K562 (cell line): ENCODE measurements around the gene DAGLB. TPM values are rescaled to one million over a fixed set of nuclear protein-coding genes. Genes with fewer than 3 reads are reported as not detected.

ENCODE experiments used
- ATAC-seq: fragments of 200-7000 bp; cut with Tn5 transposase; 3 replicates; pipeline ENCODE4 v1.9.1; 2020; ENCODE audit warnings: moderate library complexity
- BruUV-seq: library from RNA; stranded (reverse); fragments of 400-500 nt; replicated peaks from 2 replicates; lab custom pipeline; 2021; lab: Mats Ljungman, UMichigan
- CTCF ChIA-PET: fragments of 300-600 bp; formaldehyde crosslinking; extraction: SDS; loops from one replicate; lab custom pipeline; 2021; ENCODE audit warnings: low intra/inter-chr PET ratio; lab: Yijun Ruan, JAX
- POLR2A ChIA-PET: fragments of 300-600, 350-650 bp; sonication (Branson Sonifier 250); formaldehyde crosslinking; extraction: SDS; loops from one replicate; lab custom pipeline; 2021; ENCODE audit warnings: antibody characterized with exemption, inconsistent platforms; lab: Yijun Ruan, JAX
- DNase-seq, 4 experiments: peaks; one replicate each; pipeline versions ENCODE4 v3.0.0 to v3.0.0-alpha.2; 2011 to 2018; ENCODE audit warnings: low spot score in 3 of 4, mixed read lengths in 3 of 4; ENCODE audit errors: extremely low read depth in 1 of 4
- FAIRE-seq: peaks from 2 replicates; lab custom pipeline; 2011; peaks lifted over from hg19 to GRCh38; lab: Jason Lieb, UNC
- H2AFZ ChIP-seq: 2 replicates; pipeline ENCODE4 v1.6.0; 2011; ENCODE audit warnings: low read depth, low read length, control low read depth, inconsistent platforms
- H3K27ac ChIP-seq: fragments of 200-600 bp; 3 replicates; pipeline ENCODE4 v1.8.0; 2011; ENCODE audit warnings: low read depth, mild to moderate bottlenecking, control low read depth, inconsistent platforms, low read length, moderate library complexity, mixed read lengths; ENCODE audit errors: extremely low read depth
- H3K27me3 ChIP-seq, 2 experiments: fragments of 300-600 bp in 1 of 2; 2 replicates in 1 of 2; 3 replicates in 1 of 2; pipeline versions ENCODE4 v1.6.0 to v1.8.0; 2011; ENCODE audit warnings: inconsistent platforms in 2 of 2, low read length in 2 of 2, mild to moderate bottlenecking in 1 of 2, mixed read lengths in 1 of 2, moderate library complexity in 1 of 2; ENCODE audit not compliant: control insufficient read depth in 2 of 2, insufficient read depth in 2 of 2
- H3K36me3 ChIP-seq: fragments of 300-600 bp; 3 replicates; pipeline ENCODE4 v1.8.0; 2011; ENCODE audit warnings: mild to moderate bottlenecking, low read length, inconsistent platforms; ENCODE audit not compliant: control insufficient read depth, insufficient read depth
- H3K4me1 ChIP-seq, 2 experiments: fragments of 200-600 bp in 1 of 2; replicated peaks in 1 of 2; 2 replicates in 1 of 2; 3 replicates in 1 of 2; pipeline versions ENCODE4 v1.5.1 to v1.8.0; 2011; ENCODE audit warnings: inconsistent platforms in 2 of 2, low read length in 2 of 2, mild to moderate bottlenecking in 1 of 2, mixed read lengths in 1 of 2, moderate library complexity in 1 of 2; ENCODE audit not compliant: control insufficient read depth in 2 of 2, insufficient read depth in 2 of 2
- H3K4me2 ChIP-seq: 2 replicates; pipeline ENCODE4 v1.6.1; 2011; ENCODE audit warnings: low read length, control low read depth, inconsistent platforms, mixed read lengths; ENCODE audit not compliant: insufficient read depth
- H3K4me3 ChIP-seq: fragments of 200-600 bp; sonication (generic), shearing (Covaris generic); 2 replicates; pipeline ENCODE4 v1.5.1; 2016; ENCODE audit warnings: control low read depth, inconsistent platforms
- H3K79me2 ChIP-seq: fragments of 200-600 bp; 3 replicates; pipeline ENCODE4 v1.8.0; 2011; ENCODE audit warnings: low read length, inconsistent platforms; ENCODE audit not compliant: control insufficient read depth, insufficient read depth
- H3K9ac ChIP-seq, 2 experiments: 2 replicates each; pipeline versions ENCODE4 v1.6.0 to v1.6.1; 2011; ENCODE audit warnings: low read depth in 2 of 2, low read length in 2 of 2, control low read depth in 1 of 2, inconsistent platforms in 1 of 2, mild to moderate bottlenecking in 1 of 2, mixed read lengths in 1 of 2; ENCODE audit not compliant: insufficient read depth in 1 of 2
- H3K9me1 ChIP-seq: one replicate; pipeline ENCODE4 v1.6.0; 2011; ENCODE audit warnings: inconsistent platforms, mild to moderate bottlenecking, low read length, moderate library complexity; ENCODE audit not compliant: control insufficient read depth, insufficient read depth
- H3K9me3 ChIP-seq: replicated peaks from 2 replicates; pipeline ENCODE4 v1.5.1; 2011; ENCODE audit warnings: low read depth, low read length, inconsistent platforms; ENCODE audit not compliant: control insufficient read depth, insufficient read depth
- H4K20me1 ChIP-seq: replicated peaks from 2 replicates; pipeline ENCODE4 v1.6.1; 2011; ENCODE audit warnings: low read length, inconsistent platforms, mixed read lengths; ENCODE audit not compliant: control insufficient read depth, insufficient read depth
- EGR1 ChIP-seq: fragments of 450-650 bp; conservative IDR thresholded peaks from 2 replicates; pipeline ENCODE4 v1.6.1; 2017; ENCODE audit warnings: mild to moderate bottlenecking
- HEY1 ChIP-seq: fragments of 250-450 bp; sonication (Bioruptor Pico); IDR thresholded peaks from 2 replicates; pipeline ENCODE4 v1.5.0; 2020; ENCODE audit warnings: mild to moderate bottlenecking, moderate library complexity, borderline replicate concordance
- IRF2 ChIP-seq: sonication (generic); formaldehyde crosslinking; IDR thresholded peaks from 2 replicates; pipeline ENCODE4 v1.8.1; 2022; ENCODE audit warnings: mild to moderate bottlenecking, missing genetic modification reagents
- RAD51 ChIP-seq: fragments of 450-650 bp; IDR thresholded peaks from 2 replicates; pipeline ENCODE4 v1.7.1; 2016; ENCODE audit warnings: low read depth, mild to moderate bottlenecking, borderline replicate concordance
- ZFPM2 ChIP-seq: fragments of 250-450 bp; sonication (Bioruptor Pico); IDR thresholded peaks from 2 replicates; pipeline ENCODE4 v1.5.1; 2022; ENCODE audit warnings: mild to moderate bottlenecking
- ZFX ChIP-seq: sonication (generic); formaldehyde crosslinking; IDR thresholded peaks from 2 replicates; pipeline ENCODE4 v1.8.0; 2022; ENCODE audit warnings: mild to moderate bottlenecking, missing genetic modification reagents, moderate library complexity
- ZNF143 ChIP-seq: sonication (generic); formaldehyde crosslinking; IDR thresholded peaks from 2 replicates; pipeline ENCODE4 v1.9.0; 2022; ENCODE audit warnings: mild to moderate bottlenecking, missing genetic modification reagents
- whole genome bisulfite sequencing: fragments of 100-300 bp; shearing (Covaris generic); methylation state at CpG from one replicate; pipeline ENCODE4 v1.1.6; 2016; ENCODE audit warnings: low coverage, mixed read lengths; ENCODE audit not compliant: insufficient coverage; ENCODE audit errors: missing lambda C conversion rate; 5-methylcytosine and 5-hydroxymethylcytosine counted together
- in situ Hi-C: fragments of 300-500 bp; cut with MboI; formaldehyde crosslinking; loops from 4 replicates; pipeline ENCODE4 v1.15.0; 2018; ENCODE audit warnings: inconsistent platforms, mixed read lengths
- intact Hi-C: fragments of 100-400 bp; cut with micrococcal nuclease; formaldehyde crosslinking; loops from 2 replicates; pipeline ENCODE4 v1.14.2; 2022
- polyA plus RNA-seq, 8 experiments: library from polyadenylated mRNA; depleted of rRNA in 4 of 8; stranded (reverse) in 5 of 8; unstranded in 3 of 8; fragments of >200 nt; fragmentation: Nextera tagmentation in 2 of 8; fragmentation: Illumina TruSeq in 1 of 8; extraction: Ambion mirVana in 2 of 8; extraction: Trizol in 1 of 8; gene quantifications; 2 replicates each; pipeline versions ENCODE4 v1.2.1 to v1.2.3, GENCODE V29; 2011 to 2014; ENCODE audit warnings: inconsistent platforms in 1 of 8, missing spikeins in 1 of 8
- total RNA-seq, 7 experiments: library from RNA; depleted of rRNA in 6 of 7; stranded (reverse); fragments of >200 nt in 6 of 7; fragmentation: Illumina TruSeq in 2 of 7; extraction: Trizol in 2 of 7; gene quantifications; 2 replicates each; pipeline versions ENCODE4 v1.2.1 to v1.2.3, GENCODE V29; 2011 to 2021; ENCODE audit warnings: low replicate concordance in 1 of 7
- TF ChIP-seq, protein P1 (sequence below): sonication (generic); formaldehyde crosslinking; IDR thresholded peaks from 2 replicates; pipeline ENCODE4 v1.8.0; 2022; ENCODE audit warnings: mild to moderate bottlenecking, missing genetic modification reagents
- TF ChIP-seq, protein P2 (sequence below): sonication (generic); formaldehyde crosslinking; IDR thresholded peaks from 2 replicates; pipeline ENCODE4 v1.8.0; 2022; ENCODE audit warnings: missing genetic modification reagents, mild to moderate bottlenecking, moderate library complexity, borderline replicate concordance

The DAGLB gene
- total and polyA plus RNA-seq, 9 of the 15 experiments (the other 6 are each of a cell fraction or from before 2014, with no cell fraction given), result 0.92 to 16.4 (median 9.3) TPM

GRCh38 chr7:6365451-6365850 is 82.3 kb downstream of the DAGLB start (continued):
- TF ChIP-seq ZFPM2 (no peak), HEY1 (CRISPR knock-in tag) (no peak), IRF2 (CRISPR knock-in tag) (no peak)
- TF ChIP-seq, protein P1, sequence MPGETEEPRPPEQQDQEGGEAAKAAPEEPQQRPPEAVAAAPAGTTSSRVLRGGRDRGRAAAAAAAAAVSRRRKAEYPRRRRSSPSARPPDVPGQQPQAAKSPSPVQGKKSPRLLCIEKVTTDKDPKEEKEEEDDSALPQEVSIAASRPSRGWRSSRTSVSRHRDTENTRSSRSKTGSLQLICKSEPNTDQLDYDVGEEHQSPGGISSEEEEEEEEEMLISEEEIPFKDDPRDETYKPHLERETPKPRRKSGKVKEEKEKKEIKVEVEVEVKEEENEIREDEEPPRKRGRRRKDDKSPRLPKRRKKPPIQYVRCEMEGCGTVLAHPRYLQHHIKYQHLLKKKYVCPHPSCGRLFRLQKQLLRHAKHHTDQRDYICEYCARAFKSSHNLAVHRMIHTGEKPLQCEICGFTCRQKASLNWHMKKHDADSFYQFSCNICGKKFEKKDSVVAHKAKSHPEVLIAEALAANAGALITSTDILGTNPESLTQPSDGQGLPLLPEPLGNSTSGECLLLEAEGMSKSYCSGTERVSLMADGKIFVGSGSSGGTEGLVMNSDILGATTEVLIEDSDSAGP, result no peak

- no peaks in the 10 kb centered on the region for H4K20me1 ChIP-seq
- no TSS peak for BruUV-seq
- CTCF ChIA-PET, result no interaction called here
- H3K36me3 ChIP-seq, result no peaks in the 10 kb centered on the region
- no peaks in the 10 kb centered on the region for H3K79me2 ChIP-seq
- H3K9ac ChIP-seq, result no peak overlapping the region
- no peaks in the 10 kb centered on the region for H3K9me3 ChIP-seq
- H3K4me2 ChIP-seq, result no peak overlapping the region
- intact Hi-C loops (no loop called here), in situ Hi-C loops (no loop called here)
- peak in 1 of 4 experiments; percentile 28 for DNase-seq
- FAIRE-seq, result no peak
- H2AFZ ChIP-seq, result peak overlapping the region; percentile 48; the same call in 1 of the 2 replicates
- no peaks in the 10 kb centered on the region for H3K9me1 ChIP-seq
- POLR2A ChIA-PET, result interaction anchor here (0.6 kb wide), 3 partner anchors 9 to 172 kb away, joined by 3 read pairs; no protein-coding TSS in a partner anchor
- peak; percentile 66 for ATAC-seq
- H3K27ac ChIP-seq, result no peak overlapping the region
- H3K4me3 ChIP-seq, result no peak overlapping the region
- TF ChIP-seq, protein P2, sequence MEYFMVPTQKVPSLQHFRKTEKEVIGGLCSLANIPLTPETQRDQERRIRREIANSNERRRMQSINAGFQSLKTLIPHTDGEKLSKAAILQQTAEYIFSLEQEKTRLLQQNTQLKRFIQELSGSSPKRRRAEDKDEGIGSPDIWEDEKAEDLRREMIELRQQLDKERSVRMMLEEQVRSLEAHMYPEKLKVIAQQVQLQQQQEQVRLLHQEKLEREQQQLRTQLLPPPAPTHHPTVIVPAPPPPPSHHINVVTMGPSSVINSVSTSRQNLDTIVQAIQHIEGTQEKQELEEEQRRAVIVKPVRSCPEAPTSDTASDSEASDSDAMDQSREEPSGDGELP, result peak; percentile 44; the same call in 1 of the 2 replicates
- TF ChIP-seq ZNF143 (no peak), EGR1 (0 out of 2 replicates have a peak, but pooled peaks have one; percentile 10), RAD51 (no peak), ZFX (CRISPR knock-in tag) (peak; percentile 28; the same call in 1 of the 2 replicates)
- 40% methylated on average over 5 of the region's 5 CpGs for WGBS
- no peaks in the 10 kb centered on the region for H3K27me3 ChIP-seq
- H3K4me1 ChIP-seq, result peaks cover 0 to 2% of the 10 kb centered on the region in 2 experiments; a peak in 3 of 5 replicates
Measured at GRCh38 chr7:6360841-6361240, 86.9 kb downstream of the DAGLB start.
